GM18907 (cell line): Measurements from ENCODE around the gene DENND1A.

Source experiments
- ATAC-seq: cut with Tn5 transposase; IDR thresholded peaks from one replicate; pipeline ENCODE4 v1.9.1; 2021; ENCODE audit warnings: mild to moderate bottlenecking, moderate library complexity; ENCODE audit not compliant: unreplicated experiment

DENND1A gene

GRCh38 chr9:123548741-123549545 is 381.0 kb downstream of the DENND1A start:
- no peak for ATAC-seq

GRCh38 chr9:123544007-123544827 is 385.7 kb downstream of the DENND1A start:
- no peak for ATAC-seq

DNA sequence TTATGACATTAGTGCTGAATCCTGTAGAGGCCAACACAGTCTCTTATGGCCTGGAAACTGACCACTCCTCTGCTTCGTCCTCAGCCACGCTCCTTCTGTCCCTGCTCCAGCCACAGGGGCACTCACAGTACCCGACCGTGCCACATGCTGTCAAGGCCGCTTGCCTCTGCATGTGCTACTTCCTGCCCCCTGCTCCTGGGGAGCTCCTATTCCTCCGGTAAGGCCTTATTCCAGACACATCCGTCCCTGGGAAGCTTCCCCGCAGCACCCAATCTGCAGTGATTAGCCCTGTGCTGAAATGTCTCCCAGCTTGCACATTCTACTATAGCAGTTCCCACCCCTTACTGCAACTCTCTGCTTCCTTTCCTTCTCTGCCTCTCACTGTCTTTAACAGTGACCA is 386.4 kb downstream of the DENND1A start:
- ATAC-seq: no peak

- ATAC-seq: no peak
Observed at GRCh38 chr9:123542435-123543225, 387.3 kb downstream of the DENND1A start.

DNA sequence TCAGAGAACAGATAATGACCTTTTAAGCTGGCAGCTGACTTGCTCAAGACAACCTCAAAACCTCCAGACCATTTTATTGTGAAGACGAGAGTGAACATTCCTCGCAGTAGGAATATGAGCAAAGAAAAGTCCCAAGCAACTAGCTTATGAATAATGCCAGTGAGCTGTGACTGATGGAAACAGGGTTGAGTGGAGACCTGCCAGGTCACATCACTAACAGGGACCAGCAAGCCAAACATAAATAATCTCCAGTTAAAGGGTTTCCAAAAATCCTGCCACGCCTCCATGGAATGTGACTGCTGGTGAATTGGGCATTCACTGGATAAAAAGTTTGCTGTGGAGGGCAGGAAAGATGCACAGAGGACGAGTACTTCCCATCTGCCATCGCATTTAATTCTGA is 388.5 kb downstream of the DENND1A start:
- ATAC-seq: no peak

DNA sequence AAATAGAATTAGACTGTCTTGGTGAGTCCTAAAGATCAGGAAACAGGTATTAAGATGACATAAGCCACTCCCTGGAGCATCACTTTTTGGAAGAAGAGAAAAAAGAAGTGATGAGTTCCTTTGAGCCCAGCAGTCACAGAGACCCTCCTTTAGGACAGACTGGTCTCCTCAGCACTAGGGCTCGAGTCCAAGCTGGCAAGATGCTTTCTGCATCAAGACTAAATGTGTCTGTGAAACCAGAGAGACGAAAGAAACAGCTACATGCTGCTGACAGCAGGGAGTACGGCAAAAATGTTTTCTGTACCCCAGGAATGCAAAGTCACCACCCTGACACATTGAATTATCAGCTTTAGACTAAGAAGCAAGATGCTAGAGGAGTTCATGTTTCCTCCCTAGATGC is 389.5 kb downstream of the DENND1A start:
- ATAC-seq: no peak

GRCh38 chr9:123537809-123538208 is 392.1 kb downstream of the DENND1A start:
- ATAC-seq: no peak

- no peak for ATAC-seq
Observed at GRCh38 chr9:123536455-123536868, 393.5 kb downstream of the DENND1A start.

DNA sequence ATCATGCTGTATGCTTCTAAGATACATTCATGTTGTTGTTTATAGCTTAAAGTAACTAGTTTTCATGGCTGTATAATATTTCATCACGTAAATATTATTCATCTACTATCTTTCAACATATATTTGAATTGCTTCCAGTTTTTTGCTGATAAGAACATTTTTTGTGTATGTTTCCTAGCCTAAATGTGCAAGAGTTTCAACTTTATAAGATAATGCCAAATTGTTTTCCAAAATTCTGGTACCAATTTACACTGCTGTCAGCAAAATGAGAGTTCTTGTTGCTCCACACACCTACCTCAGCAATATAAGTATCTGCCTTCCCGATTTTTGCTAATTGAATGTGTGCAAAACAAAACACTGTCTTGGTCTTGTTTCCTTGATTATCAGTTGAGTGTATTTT is 395.6 kb downstream of the DENND1A start:
- ATAC-seq: no peak

DNA sequence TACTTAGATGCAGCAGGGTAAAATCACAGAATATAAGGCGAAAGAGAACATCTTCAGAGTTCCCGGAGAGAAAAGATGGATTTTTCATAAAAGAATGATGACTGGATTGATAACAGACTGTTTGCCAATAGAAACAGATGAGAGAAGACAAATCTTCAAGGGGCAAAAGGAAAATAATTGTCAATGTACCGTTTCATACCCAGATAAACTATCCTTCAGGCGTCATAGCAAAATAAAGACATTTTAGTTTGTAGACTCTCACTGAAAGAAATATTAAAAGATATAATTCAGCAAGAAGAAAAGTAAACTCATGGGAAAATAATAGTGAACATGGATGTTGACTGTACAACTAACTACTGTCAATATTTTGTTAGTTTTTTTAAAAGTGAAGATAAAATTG is 399.7 kb downstream of the DENND1A start:
- ATAC-seq: no peak

DNA sequence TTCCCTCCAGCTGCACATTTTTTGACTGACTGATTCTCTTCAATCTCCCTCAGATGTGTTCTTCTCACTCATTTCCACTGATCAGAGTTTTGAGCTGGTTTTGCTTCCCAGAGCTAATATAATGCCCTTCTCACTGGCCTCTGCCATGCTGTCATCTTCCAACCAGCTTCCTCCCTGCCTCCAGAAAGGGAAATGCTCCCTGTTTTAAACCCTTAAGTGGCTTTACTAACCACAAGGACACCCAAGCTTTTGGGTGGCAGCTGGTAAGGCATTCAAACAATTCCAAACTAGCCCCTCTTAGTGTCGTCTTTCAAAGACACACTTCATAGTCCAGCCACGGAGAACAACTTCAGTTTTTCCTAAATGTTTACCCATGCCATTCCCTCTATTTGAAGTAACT is 401.4 kb downstream of the DENND1A start:
- ATAC-seq: no peak

DNA sequence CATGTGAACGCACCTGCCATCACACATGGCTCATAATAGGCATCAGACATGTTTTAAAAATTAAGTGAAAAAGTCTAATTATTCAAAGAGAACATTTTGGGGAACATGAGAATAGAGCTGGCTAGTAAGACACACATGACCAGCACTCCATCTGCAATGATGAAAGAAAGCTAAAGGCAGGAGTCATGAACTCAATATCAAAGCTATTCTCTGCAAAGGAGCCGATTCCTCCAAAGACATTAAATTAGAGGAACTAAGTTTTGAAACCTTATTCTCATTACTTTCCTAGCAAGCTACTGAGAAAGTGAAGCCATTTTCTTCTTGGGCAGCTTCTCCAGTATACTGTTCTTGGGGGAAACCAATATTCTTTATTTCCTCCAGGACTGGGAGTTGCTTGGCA is 401.9 kb downstream of the DENND1A start:
- ATAC-seq: no peak

GRCh38 chr9:123525957-123526356 is 404.0 kb downstream of the DENND1A start:
- ATAC-seq: no peak

- ATAC-seq: no peak
Observed at GRCh38 chr9:123525424-123525823, 404.5 kb downstream of the DENND1A start.

DNA sequence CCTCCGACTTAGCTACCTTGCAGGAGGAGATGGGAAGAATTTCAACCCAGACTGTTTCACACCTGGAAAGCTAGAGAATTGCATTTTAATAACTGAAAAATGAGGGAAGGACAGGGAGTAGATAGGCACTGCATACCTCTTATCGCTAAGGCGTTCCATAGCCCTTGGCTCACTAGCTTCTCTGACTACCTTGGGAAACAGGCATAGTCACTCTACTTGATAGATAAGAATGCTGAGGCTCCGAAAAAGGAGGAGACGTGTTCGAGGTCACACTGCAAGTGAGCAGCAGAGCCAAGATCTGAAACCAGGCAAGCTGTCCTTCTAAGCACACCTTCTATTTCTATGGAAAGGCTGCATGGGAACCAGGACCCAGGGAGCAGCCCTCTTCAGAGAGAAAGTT is 405.1 kb downstream of the DENND1A start:
- no peak for ATAC-seq

- no peak for ATAC-seq
Observed at GRCh38 chr9:123523845-123524244, 406.1 kb downstream of the DENND1A start.

DNA sequence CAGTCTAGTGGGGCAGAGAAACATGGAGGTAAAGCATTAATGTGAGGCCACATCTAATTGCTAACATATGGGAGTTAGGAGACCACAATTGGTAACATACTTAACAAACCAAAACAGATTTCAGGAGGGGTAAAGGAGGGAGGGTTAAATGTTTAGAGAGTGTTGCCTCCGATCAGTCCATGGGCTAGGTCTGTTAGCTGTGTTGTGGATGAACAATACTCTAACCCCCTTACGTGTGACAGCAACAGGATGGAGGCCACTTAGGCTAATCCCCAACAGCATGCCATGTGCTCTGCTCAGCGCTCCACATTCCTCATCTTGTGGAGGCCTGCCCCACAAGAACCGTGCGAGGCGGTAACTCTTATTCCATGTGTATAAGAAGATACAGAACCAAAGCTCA is 406.9 kb downstream of the DENND1A start:
- ATAC-seq: no peak

DNA sequence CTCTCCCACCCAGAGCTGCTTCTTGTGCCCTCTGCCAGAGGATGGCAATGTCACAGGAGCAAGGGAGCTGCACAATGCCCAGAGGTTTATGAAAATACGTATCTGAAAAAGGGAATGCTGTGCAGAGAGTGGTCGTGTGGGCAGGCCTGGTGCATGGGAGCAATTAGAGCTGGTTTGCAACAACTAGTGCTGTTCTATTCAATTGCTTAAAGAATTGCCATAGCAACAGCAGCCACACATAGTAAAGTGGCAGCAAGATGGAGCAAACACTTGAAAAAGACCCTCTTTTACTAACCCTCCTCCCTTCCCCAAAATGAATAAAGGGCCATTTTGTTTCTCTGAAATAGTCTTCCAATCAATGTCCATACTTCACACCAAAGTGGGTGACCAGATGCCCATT is 407.7 kb downstream of the DENND1A start:
- no peak for ATAC-seq

DNA sequence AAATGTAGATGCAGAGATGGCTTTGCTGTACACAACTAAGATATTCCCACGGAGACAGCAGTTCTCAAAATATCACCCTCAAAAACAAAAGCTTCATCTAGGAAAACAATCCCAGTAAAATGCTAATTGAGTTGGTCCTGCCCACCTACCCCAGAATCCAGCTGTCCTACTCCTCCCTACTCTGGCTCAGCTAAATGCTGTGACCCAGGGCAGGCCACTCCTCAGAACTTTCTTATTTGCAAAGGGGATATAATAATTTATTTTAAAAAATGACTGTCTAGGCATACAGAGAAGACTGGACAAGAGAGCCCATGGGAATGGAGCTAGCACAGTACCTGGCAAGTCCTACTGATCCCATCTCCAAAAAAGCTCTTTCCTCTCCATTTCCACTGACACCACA is 411.6 kb downstream of the DENND1A start:
- no peak for ATAC-seq

- no peak for ATAC-seq
Observed at GRCh38 chr9:123517512-123517911, 412.4 kb downstream of the DENND1A start.

GRCh38 chr9:123514766-123515165 is 415.2 kb downstream of the DENND1A start:
- ATAC-seq: no peak
